ENCODE results near the gene DEDD2. TPM values are rescaled to one million over a fixed set of nuclear protein-coding genes. Genes with fewer than 3 reads are reported as not detected.

The DEDD2 gene
- total RNA-seq, 1 donor from 2014 or later, result 22.1 TPM

DNA sequence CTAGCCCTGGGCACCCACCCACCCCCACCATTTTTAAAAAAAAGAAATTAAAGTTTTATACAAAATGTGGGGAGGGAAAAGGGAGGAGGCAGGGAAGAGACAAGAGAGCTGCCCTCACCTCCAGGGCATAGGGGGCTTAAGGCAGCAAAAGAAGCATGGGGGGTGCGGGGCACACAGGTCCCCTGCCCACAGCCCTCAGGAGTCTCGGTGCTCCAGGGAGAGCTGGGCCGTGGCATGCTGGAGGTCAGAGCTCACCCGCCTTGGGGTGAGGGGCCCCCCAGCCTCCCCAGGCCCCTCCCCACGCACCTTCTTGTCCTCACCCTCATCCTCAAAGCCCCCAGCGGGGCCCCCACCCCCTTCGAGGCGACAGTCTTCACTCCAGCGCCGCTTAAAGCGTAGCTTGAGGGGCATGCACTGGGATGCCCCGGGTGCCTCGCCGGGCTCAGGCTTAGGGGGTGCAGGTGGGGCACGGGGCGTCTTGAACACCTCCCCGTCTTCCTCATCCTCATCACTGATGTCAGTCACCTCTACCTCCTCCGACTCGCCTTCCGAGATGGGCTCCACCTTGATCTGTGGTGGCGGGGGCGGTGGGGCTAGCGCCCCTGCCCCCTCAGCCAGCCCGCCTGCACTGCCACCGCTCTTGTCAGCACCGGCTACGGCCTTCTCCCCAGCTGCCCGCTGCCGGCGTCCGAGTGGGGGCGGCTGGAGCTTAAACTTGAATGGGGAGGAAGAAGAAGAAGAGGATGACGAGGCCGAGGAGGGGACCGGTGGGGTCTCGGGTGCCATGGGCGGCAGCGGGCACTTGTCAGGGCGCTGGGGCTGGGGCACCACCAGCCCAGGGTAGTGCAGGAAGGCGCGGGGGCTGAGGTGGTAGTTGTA lies 31.0 kb upstream of the DEDD2 start:
- no peak for DNase-seq

DNA sequence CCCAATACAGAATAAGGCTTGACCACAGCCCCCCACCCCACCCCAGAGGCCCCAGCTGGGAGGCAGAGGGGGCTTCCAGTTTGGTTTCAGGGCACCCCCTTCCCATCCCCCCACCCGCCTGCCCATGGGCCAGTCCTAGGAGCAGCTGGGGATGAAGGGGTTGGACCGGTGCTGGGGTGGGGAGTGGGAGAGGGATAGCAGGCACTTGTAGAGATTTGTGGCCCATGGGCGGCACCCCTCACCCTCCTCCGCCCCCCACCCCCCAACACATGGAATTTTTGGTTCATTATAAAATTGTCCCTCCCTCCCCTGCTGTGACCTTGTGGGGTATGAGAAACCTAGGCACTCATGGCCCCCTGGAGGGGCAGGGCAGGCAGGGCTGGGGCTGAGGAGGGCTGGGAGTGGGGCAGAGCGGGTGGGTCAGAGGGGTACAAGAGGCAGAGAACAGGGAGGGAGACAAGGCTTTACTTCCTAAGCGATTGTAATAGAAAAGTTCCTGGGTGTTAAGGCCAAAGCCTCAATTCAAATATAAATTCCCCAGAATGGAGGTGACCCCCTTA lies 30.2 kb upstream of the DEDD2 start:
- DNase-seq, result no peak

DNA sequence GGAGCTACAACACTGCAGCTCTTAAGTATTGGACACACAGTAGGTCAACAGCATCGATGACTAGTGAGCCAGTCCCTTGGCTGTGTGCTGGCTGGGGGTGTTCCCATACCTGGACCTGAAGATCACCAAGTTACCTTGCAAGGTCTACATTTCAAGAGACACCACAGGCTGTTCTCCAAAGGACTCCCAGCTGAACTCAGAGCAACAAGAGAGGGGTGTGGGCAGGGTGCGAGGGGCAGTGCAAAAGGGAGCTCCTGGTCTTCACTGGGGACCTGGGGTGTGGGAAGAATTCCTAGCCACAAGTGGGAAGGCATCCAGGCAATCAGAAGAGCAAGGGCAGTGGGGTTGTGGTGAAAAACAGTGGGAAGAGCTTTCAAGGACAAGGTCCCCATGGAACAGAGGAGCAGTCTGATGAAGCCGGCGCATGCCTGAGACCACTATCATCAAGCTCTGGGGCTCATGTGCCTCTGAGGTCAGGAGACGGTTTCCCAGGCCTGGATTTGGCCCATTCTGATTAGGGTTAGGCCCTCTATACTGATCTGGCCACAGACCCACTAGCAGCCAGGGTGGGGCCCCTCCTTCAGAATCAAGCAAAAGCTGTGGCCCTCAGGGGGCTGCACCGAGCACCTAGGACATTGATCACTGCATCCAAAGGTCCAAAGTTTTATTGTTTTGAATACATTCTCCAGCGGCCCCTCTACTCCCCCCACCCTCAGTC lies 29.6 kb upstream of the DEDD2 start:
- no peak for DNase-seq

DNA sequence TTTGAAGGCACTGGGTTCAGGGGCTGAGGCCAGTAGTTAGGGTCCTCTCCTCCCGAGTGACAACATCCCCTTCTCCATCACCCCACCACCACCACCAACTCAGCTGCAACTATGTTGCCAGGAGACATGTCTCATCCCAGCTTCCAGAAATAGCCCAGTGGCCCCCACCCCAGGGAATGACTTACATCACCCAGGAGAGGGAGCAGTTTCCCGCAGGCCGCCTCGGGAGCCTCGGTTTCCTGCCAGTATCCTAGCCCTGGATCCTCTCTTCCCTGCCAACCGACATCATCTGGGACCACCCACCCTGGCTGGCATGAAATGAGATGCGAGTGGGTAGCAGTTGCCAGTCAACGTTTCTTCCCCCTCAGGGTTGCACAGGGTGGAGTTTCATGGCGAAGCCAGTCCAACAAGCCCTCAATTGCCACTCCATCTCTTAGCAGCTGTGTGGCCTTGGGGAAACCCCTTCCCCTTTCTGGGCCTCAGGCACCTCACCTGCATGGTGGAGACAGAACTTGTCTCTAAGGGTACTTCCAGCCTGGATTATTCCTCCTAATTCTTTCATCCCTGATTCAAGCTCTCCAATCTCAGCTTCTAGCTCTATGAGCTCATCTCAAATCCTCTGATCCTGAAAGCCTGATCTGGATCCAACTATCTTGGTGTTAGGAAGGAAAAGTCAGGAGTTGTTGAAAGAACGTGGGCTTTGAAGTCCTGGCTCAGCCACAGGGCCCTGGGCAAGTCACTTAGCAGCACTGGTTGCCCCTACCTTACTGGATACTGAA lies 28.9 kb upstream of the DEDD2 start:
- DNase-seq, result peak; percentile 79

DNA sequence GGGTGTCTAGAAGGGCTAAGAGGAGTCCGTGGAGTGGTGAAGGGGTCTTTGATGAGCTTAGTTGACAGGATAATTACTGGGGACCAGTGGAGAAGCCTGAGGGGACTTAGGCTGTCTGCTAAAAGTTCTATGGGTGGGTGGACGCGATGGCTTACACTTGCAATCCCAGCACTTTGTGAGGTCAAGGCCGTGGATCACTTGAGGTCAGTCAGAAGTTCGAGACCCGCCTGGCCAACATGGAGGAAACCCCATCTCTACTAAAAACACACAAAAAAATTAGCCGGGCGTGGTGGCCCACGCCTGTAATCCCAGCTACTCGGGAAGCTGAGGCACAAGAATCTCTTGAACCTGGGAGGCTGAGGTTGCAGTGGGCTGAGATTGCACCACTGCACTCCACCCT lies 27.8 kb upstream of the DEDD2 start:
- no peak for DNase-seq

DNA sequence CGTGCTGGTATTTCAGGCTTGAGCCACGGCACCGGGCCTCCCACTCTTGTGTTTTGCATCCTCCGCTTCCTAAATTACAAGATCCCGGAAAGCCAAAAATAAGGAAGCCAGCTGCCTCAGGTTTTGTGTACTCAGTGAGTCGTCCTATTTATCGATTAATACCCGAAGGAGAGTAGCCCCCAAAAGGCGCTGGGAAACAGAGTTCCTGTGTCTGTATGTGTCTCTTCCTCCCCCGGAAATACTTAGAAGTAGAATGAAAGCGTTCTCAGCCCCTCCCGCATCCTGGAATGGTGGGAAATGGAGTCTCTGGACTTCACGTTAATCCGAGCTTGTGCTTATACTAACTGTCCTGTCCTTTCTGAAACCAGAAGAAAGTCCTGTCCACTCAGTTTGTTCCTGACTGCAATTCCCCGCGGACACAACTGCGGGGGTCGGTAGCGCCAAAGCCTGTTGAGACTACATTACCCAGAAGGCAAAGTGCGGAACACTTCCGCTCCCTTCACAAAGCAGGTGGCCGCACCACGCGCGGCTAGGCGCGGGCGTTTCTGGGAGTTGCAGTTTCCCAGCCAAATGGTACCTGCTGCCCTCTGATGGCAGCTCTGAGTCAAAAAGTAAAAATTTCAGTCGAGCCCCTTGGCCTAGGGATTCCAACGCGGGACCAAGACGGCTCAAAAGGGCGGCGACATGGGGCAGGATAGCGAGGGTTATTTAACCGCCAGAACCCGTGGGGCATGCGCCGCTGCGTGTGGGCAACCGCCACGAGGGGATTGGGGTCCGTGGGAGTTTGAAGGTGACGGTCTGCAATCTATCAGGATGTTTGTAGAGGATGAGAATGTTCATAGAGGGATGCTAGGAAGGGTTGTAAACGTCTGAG lies 27.1 kb upstream of the DEDD2 start:
- DNase-seq, result peak; percentile 95

DNA sequence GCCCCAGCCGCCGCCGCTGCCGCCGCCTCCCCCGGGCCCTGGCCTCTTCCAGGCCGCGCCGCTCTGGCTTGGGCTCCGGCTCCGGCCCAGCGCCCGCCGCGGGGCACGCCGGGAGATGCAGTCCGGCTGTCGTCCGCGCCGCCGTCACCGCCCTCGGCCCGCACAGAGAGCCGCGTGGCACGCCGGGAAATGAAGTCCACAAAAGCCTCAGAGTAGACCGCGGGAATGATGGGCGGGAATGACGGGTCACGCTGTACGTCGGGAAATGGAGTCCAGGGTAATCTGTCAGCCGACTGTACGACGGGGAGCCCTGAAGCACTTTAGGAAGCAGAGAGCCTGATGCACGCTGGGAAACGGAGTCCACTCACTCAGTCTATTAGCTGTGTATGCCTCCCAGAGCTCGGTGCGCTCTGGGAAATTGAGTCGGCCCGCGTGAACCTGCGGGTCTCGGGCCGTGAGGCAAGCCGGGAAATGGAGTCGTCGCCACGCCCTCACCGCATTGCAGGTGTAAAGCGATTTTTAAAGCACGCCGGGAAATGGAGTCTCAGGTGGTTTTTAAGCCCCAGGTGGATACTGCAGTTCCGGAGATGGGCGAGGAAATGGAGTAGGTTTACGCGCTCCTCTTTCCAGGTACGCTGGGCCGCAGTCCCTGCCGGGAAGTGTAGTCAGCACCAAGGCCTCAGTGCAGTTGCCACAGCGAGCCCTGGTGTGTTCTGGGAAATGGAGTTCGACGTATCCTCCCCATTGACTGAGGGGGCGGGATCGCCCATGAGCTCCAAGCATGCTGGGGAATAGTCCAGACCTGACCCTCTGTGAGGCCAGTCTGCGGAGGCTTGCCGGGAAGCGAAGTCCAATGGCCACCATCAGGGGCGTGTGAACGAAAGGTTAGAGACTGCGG lies 25.3 kb upstream of the DEDD2 start, which contains the start of gene GSK3A:
TSS of gene GSK3A (minus strand) at position 91 of the 898 bp plus-strand sequence. CDS start 137 bp downstream, outside the sequence.
- DNase-seq, result peak; percentile 100

DNA sequence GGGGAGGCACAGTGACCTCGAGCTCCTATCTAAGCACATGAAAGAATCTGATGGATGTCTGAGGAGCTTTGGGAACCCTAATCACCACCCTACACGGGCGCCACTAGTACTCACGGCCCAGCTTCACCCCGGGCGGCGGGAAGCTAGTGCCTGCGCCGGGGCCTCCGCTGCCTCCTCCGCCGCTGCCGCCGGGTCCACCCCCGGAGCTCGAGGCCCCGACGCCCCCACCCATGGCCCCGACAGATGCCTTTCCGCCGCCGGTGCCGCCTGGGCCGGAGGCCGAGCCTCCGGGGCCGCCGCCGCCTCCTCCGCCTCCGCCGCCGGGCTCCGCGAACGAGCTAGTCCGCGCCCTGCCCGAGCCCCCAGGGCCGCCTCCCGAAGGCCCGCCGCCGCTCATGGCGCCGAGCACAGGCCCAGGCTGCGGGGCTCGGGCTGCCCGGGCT lies 24.6 kb upstream of the DEDD2 start:
- no peak for DNase-seq

DNA sequence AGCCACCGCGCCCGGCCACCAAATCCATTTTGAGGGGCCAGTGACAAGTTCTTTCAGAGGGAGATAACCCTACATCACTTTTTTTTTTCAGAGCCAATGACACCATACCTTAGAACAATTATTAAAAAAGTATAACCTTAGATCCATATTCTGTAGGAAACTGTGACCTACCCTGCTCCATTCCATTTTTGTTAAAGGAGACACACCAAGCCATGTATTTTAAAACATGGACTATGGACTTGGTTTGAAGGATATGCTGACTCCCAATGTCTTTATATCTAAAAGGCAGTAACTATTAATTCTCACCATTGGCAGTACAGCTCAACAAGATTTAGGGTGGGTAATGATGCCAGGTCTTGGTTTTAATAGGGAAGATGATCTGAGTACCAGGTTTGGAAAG lies 23.8 kb upstream of the DEDD2 start:
- DNase-seq, result no peak

DNA sequence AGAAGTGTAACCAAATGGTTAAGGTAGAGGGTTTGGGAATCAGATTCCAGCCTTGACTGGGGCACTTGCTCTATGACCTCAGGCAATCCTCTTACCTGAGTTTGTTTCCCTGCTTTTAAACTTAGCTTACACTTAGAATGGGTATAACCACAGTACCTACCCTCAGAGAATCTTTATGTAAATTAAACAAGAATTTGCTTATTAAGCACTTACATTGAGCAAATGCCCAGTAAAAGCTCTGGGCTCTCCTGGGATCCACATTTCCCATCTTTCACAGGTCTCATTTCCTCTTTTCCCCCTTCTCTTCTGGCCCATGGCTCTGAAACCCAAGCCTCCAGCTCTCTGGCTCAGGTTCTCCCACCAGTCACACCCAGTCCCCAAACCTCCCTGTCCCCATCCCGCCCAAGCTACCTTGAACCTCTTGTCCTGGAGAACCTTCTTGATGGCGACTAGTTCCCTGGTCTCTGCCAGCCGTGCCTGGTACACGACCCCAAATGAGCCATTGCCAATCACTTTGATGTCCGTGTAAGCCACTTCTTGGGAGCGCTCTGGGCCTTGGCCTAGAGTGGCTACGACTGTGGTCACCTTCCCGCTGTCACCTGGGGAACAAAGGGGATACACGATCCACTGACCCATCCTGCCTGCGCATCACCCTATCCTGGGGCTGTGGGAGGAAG lies 22.2 kb upstream of the DEDD2 start:
- DNase-seq, result no peak

DNA sequence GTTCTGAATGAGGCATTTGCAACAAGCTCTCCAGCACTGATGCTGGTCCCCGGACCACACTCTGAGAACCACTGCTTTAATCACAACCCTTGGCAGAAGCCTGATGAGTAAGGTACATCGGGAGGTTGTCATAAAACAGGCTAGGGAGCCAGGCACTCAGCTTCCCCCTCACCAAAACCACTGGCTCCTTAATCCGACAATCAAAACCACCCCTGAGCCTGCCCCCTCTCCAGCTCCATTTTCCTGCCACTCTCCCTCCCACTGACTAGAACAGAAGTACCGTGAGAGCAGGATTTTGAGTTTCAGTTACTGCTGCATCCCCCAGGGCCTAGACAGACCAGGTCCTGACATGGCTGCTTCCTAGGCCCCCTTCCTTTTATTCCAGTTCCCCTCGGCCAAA lies 17.7 kb upstream of the DEDD2 start:
- DNase-seq, result no peak

DNA sequence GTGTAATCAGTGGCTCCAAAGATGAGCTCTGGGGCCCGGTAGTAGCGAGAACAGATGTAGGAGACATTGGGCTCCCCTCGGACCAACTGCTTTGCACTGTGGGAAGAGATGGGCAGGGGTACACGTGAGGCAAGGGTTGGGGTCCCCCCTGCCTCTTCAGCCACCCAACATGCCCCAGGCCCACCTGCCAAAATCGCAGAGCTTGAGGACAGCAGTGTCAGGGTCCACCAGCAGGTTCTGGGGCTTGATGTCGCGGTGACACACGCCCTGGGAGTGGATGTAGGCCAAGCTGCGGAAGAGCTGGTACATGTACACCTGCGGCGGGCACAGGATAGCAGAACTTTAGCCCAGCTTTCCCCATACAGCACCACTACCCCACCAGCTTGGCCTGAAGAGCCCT lies 16.9 kb upstream of the DEDD2 start:
- no peak for DNase-seq

DNA sequence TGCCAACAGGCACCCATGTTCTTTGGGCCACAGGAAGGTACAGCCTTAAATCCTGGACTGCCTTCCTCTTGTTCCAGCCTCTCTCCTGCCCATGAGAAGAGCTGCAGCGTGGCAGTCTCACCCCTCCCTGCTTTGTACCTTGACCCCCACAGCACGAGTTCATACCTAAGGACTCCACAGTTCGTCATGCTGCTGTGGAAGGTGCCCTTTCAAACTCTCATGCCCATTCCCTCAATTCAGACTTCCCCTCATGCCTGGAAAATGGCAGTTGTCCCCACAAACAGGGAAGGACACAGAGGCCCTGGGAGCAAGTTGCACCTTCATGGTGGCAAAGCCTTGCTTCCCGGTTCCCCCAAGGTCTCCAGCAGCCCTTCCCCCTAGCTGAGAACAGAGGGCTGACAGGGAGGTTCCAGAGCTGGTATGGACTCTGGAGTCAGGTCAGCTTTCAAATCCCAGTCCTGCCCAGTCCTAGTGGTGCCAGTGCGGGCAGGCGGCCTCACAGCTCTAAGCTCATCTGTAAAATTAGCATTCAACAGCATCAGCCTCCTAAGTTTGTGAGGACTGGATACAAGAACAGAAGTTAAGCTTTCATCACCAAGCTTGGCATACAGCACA lies 16.3 kb upstream of the DEDD2 start:
- no peak for DNase-seq

DNA sequence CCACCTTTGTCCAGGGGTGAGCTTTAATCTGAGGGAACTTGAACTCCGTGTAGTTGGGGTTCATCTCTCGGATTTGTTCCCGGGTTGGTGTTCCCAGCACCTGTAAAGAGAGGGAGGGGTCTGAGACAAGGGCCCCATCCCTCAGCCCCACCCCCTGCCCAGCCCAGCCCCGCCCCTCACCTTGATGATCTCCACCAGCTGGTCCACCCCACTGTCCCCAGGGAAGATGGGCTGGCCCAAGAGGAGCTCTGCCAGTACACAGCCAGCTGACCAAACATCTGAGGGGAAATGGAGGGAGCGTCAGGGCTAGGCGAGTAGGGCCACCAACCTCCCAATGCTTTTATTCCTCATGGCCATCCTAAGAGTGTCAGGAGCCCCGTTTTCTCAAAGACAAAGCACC lies 15.6 kb upstream of the DEDD2 start:
- no peak for DNase-seq

DNA sequence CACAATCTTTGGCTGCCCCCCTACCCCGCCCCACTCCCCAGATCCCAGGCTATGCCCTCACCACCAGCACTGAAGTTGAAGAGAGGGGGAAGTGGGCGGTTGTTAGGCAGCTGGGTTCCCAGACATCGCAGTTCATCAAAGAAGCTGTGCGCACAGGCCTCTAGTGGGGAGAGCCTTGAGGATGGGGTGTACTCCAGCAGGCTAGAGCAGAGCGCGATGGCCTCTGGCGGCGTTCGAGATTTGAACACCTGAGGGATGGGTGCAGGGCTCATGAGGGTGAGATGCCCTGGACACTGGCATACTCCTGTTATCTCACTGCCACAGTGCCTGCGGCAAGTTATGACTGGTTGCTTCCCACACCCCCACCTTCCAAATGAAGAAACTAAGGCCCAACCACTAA lies 15.0 kb upstream of the DEDD2 start:
- no peak for DNase-seq

DNA sequence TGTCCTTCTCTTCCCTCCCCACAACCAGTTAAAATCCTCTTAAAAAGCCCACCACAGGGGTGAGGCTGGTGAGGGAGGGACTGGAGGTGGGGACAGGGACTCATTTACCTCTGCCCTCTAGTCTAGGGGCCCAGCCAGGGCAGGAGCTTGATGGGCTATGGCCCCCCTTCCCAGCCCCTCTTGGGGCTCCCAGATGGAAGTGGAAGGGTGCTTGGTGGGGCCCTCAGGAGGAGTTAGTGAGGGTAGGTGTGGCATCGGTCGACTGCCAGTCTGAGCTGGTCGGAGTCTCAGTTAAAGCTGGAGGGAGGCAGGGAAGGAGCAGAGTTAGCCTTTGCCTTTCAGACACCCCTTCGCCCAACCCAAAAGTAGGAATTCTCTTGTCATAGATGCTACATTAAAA lies 13.1 kb upstream of the DEDD2 start:
- no peak for DNase-seq

DNA sequence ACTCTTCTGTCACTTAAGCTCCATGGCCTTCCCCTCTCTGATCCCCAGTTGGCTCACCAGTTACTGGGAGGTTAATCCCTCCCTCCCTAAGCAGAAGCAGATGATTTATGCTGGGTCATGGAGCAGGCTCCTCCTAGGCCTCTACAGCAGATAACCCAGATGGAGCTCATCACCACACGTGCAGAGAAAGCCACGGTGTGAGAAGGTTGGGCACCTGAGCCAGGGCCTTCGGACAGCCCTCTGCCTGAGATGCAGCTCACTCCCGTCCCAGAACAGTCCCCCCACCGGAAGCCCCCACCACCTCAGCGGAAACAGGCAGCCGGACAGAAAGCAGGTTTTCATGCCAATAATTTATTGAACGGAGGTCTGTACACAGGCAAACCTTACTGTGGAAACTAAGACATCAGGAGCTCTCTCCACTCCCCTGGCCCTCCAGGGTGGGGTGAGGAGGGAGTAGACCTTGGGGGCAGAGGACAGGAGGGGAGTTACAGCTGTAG lies 12.4 kb upstream of the DEDD2 start:
- DNase-seq, result no peak

DNA sequence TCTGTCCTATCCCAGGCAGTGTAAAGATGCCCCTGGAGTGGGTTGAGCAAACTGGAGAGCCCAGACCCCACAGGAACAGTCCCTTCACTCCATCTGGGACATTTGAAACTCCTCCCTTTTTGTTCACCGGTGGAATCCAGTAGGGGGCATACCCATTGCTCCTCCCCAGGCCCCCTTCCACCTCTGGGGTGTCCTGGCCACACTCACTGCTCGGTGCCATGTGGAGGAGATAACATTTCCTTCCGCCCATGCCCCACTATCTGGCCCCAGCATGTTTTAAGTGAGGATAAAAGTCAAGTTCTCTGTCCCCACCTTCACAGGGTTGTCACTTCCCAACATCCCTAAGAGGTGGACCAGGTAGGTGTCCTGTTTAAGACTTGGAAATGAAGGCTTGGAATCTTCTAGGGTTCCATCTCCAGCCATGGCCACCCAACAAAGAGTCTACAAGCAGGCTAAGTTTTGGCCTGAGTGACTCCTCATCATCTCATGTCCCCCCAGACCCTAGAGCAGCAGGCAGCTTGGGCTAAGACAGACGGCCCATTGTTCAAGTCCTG lies 11.9 kb upstream of the DEDD2 start:
- DNase-seq, result no peak

DNA sequence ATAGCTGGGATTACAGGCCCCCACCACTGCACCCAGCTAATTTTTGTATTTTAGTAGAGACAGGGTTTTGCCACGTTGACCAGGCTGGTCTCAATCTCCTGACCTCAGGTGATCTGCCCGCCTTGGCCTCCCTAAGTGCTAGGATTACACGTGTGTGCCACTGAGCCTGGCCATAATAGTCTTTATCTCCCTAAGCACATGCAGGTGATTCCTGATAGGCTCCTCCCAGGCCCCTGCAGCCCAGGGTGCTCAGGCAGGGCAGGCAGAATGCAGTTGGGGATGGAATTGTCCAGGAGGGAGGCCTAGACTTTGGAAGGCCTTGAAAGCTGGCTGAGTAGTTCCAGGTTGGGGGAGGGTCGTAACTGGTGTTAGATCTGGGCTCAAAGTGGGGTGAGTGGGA lies 11.2 kb upstream of the DEDD2 start:
- no peak for DNase-seq
